Uterus (tissue), 2 donors: ENCODE results near the gene SNRNP40.

ENCODE experiments used
- POLR2A ChIP-seq, 2 donors: fragments of 450-650 bp; IDR thresholded peaks; one replicate each; pipeline ENCODE4 v1.6.1; 2016; ENCODE audit warnings: antibody characterized with exemption in 2 of 2, mild to moderate bottlenecking in 1 of 2, moderate library complexity in 1 of 2
- TF ChIP-seq, protein P1 (sequence below), 4 experiments: fragments of 200-600 bp in 2 of 4; fragments of 450-650 bp in 2 of 4; sonication (generic) in 2 of 4; IDR thresholded peaks; one replicate each; pipeline ENCODE4 v1.5.1; 2016 to 2019; ENCODE audit warnings: antibody characterized with exemption in 4 of 4, mild to moderate bottlenecking in 2 of 4, moderate library complexity in 1 of 4

DNA sequence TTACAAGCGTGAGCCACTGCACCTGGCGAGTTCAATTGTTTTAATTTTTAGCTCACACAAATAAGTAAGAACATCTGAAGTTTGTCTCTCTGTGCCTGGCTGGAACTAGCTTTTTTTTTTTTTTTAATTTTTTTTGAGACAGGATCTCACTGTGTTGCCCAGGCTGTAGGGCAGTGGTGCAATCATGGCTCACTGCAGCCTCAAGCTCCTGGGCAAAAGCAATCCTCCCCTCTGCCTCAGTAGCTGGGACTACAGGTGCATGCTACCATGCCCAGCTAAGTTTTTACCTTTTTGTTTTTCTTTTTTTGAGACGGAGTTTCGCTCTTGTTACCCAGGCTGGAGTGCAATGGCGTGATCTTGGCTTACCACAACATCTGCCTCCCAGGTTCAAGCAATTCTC, 64.8 kb downstream of the SNRNP40 start:
- TF ChIP-seq, protein P1, sequence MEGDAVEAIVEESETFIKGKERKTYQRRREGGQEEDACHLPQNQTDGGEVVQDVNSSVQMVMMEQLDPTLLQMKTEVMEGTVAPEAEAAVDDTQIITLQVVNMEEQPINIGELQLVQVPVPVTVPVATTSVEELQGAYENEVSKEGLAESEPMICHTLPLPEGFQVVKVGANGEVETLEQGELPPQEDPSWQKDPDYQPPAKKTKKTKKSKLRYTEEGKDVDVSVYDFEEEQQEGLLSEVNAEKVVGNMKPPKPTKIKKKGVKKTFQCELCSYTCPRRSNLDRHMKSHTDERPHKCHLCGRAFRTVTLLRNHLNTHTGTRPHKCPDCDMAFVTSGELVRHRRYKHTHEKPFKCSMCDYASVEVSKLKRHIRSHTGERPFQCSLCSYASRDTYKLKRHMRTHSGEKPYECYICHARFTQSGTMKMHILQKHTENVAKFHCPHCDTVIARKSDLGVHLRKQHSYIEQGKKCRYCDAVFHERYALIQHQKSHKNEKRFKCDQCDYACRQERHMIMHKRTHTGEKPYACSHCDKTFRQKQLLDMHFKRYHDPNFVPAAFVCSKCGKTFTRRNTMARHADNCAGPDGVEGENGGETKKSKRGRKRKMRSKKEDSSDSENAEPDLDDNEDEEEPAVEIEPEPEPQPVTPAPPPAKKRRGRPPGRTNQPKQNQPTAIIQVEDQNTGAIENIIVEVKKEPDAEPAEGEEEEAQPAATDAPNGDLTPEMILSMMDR (IDR thresholded peaks at IDR 0.05) = no peak
- no peak for TF ChIP-seq POLR2A (IDR thresholded peaks at IDR 0.05)
